ENCODE data around the gene STBD1. TPM values are rescaled to one million over a fixed set of nuclear protein-coding genes. Genes with fewer than 3 reads are reported as not detected.

The STBD1 gene
- total and polyA plus RNA-seq, 2 experiments from 2014 or later: 29.7 to 34.2 TPM

GRCh38 chr4:76310683-76311082 lies 4.2 kb downstream of the STBD1 start:
- Histone ChIP-seq H3K9me3 (ENCODE audit: low read depth) (no peaks in the 10 kb centered on the region), H3K4me1 (ENCODE audit: insufficient read depth) (peaks cover 6% of the 10 kb centered on the region), H3K79me2 (peaks cover 33% of the 10 kb centered on the region), H4K20me1 (ENCODE audit: insufficient read depth, poor library complexity, severe bottlenecking) (no peaks in the 10 kb centered on the region), H3K27ac (no peak overlapping the region), H3K4me3 (no peak overlapping the region), H3K27me3 (no peaks in the 10 kb centered on the region), H3K36me3 (replicated peaks; ENCODE audit: insufficient read depth, low read depth) (no peaks in the 10 kb centered on the region), H2AFZ (no peak overlapping the region), H3K9me2 (replicated peaks; ENCODE audit: insufficient read depth) (no peaks in the 10 kb centered on the region), H3K4me2 (no peak overlapping the region)
- WGBS (ENCODE audit: low lambda C conversion rate, missing lambda C conversion rate): 89% methylated on average over 4 of the region's 4 CpGs
- no peak for TF ChIP-seq CTCF (IDR thresholded peaks at IDR 0.05; ENCODE audit: poor library complexity)
- no peak for TF ChIP-seq EZH2phosphoT487 (IDR thresholded peaks at IDR 0.05; ENCODE audit: low read depth, severe bottlenecking, unreplicated experiment)
- TF ChIP-seq EZH2 (IDR thresholded peaks at IDR 0.05; ENCODE audit: borderline replicate concordance): no peak
- no peak for DNase-seq (ENCODE audit: low spot score)

- no peaks in the 10 kb centered on the region for H3K27me3 ChIP-seq
- peak overlapping the region; percentile 10 for H3K27ac ChIP-seq
- 63% methylated on average over 1 of the region's 1 CpG for WGBS (ENCODE audit: low lambda C conversion rate, missing lambda C conversion rate)
- H3K36me3 ChIP-seq (replicated peaks; ENCODE audit: insufficient read depth, low read depth): no peaks in the 10 kb centered on the region
- no peaks in the 10 kb centered on the region for H4K20me1 ChIP-seq (ENCODE audit: insufficient read depth, poor library complexity, severe bottlenecking)
- no peak overlapping the region for H2AFZ ChIP-seq
- no peaks in the 10 kb centered on the region for H3K9me2 ChIP-seq (replicated peaks; ENCODE audit: insufficient read depth)
- peak overlapping the region; percentile 4 for H3K4me2 ChIP-seq
- TF ChIP-seq CTCF (IDR thresholded peaks at IDR 0.05; ENCODE audit: poor library complexity) (no peak), EZH2 (IDR thresholded peaks at IDR 0.05; ENCODE audit: borderline replicate concordance) (no peak), EZH2phosphoT487 (IDR thresholded peaks at IDR 0.05; ENCODE audit: low read depth, severe bottlenecking, unreplicated experiment) (no peak)
- peak; percentile 34 for DNase-seq (ENCODE audit: low spot score)
- peaks cover 33% of the 10 kb centered on the region for H3K79me2 ChIP-seq
- no peak overlapping the region for H3K4me3 ChIP-seq
- no peaks in the 10 kb centered on the region for H3K9me3 ChIP-seq (ENCODE audit: low read depth)
- peaks cover 6% of the 10 kb centered on the region for H3K4me1 ChIP-seq (ENCODE audit: insufficient read depth)
These were observed 5.4 kb downstream of the STBD1 start for GRCh38 chr4:76311896-76312331.

GRCh38 chr4:76312457-76312856 lies 5.9 kb downstream of the STBD1 start:
- Histone ChIP-seq H3K4me3 (no peak overlapping the region), H3K27me3 (no peaks in the 10 kb centered on the region), H4K20me1 (ENCODE audit: insufficient read depth, poor library complexity, severe bottlenecking) (no peaks in the 10 kb centered on the region), H3K27ac (no peak overlapping the region), H3K36me3 (replicated peaks; ENCODE audit: insufficient read depth, low read depth) (no peaks in the 10 kb centered on the region), H3K4me1 (ENCODE audit: insufficient read depth) (peaks cover 6% of the 10 kb centered on the region), H3K9me2 (replicated peaks; ENCODE audit: insufficient read depth) (no peaks in the 10 kb centered on the region), H3K4me2 (no peak overlapping the region), H3K79me2 (peaks cover 28% of the 10 kb centered on the region), H3K9me3 (ENCODE audit: low read depth) (no peaks in the 10 kb centered on the region), H2AFZ (no peak overlapping the region)
- TF ChIP-seq CTCF (IDR thresholded peaks at IDR 0.05; ENCODE audit: poor library complexity) (no peak), EZH2 (IDR thresholded peaks at IDR 0.05; ENCODE audit: borderline replicate concordance) (no peak), EZH2phosphoT487 (IDR thresholded peaks at IDR 0.05; ENCODE audit: low read depth, severe bottlenecking, unreplicated experiment) (no peak)
- 62% methylated on average over 1 of the region's 1 CpG for WGBS (ENCODE audit: low lambda C conversion rate, missing lambda C conversion rate)
- no peak for DNase-seq (ENCODE audit: low spot score)

- Histone ChIP-seq H4K20me1 (ENCODE audit: insufficient read depth, poor library complexity, severe bottlenecking) (no peaks in the 10 kb centered on the region), H3K4me3 (no peak overlapping the region), H3K36me3 (replicated peaks; ENCODE audit: insufficient read depth, low read depth) (no peaks in the 10 kb centered on the region), H3K9me2 (replicated peaks; ENCODE audit: insufficient read depth) (no peaks in the 10 kb centered on the region), H3K79me2 (peaks cover 18% of the 10 kb centered on the region), H2AFZ (no peak overlapping the region), H3K4me1 (ENCODE audit: insufficient read depth) (no peaks in the 10 kb centered on the region), H3K9me3 (ENCODE audit: low read depth) (no peaks in the 10 kb centered on the region), H3K27ac (no peak overlapping the region), H3K27me3 (no peaks in the 10 kb centered on the region), H3K4me2 (no peak overlapping the region)
- TF ChIP-seq EZH2phosphoT487 (IDR thresholded peaks at IDR 0.05; ENCODE audit: low read depth, severe bottlenecking, unreplicated experiment) (no peak), CTCF (IDR thresholded peaks at IDR 0.05; ENCODE audit: poor library complexity) (no peak), EZH2 (IDR thresholded peaks at IDR 0.05; ENCODE audit: borderline replicate concordance) (no peak)
- 77% methylated on average over 2 of the region's 2 CpGs for WGBS (ENCODE audit: low lambda C conversion rate, missing lambda C conversion rate)
- DNase-seq (ENCODE audit: low spot score): no peak
These were observed 7.0 kb downstream of the STBD1 start for GRCh38 chr4:76313547-76313946.
